ENCODE measurements around the gene ALKAL2. TPM values are rescaled to one million over a fixed set of nuclear protein-coding genes. Genes with fewer than 3 reads are reported as not detected.

Gene ALKAL2
- total and polyA plus RNA-seq, 2 donors, result 6.7 to 14.5 TPM

DNA sequence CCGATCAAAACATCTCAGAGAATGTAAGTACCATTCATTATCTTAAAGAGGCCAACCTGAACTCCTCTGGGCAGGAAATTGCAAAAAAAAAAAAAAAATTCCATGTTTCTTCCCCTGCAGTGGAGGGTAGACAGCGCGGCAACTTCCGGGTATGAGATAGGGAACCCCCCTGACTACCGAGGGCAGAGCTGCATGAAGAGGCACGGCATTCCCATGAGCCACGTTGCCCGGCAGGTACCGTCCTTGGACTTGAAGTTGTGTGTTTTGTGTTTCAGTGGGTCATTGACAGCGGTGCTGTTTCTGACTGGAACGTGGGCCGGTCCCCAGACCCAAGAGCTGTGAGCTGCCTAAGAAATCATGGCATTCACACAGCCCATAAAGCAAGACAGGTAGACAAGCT lies 16.0 kb downstream of the ALKAL2 start:
- 95% methylated on average over 12 of the region's 12 CpGs for WGBS
- H3K4me1 ChIP-seq (ENCODE audit: insufficient read depth), result peaks cover 2% of the 10 kb centered on the region
- DNase-seq (ENCODE audit: extremely low spot score), result no peak
- H3K36me3 ChIP-seq (ENCODE audit: insufficient read depth), result peaks cover 2% of the 10 kb centered on the region
- no peak overlapping the region for H3K27ac ChIP-seq (ENCODE audit: low read depth)
- no peak overlapping the region for H3K4me3 ChIP-seq (ENCODE audit: low read depth, low read length)

DNA sequence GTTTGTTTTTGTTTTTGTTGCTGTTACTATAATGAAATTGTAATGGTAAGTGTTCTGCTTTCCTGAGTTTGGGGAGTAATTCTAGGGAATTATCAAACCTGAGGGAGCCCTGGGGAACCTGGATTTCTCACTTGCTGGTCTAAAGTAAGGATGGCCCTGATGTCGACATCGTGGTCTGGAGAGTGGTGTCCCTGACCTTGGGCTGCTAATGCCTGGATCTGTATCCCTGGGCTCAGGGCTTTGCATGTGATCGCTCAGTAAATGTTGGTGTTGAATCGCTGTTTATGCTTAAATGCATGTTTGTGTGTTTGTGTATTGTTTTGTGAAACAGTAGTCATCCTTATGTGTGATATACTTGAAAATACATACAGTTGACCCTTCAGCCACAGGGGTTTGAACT lies 17.0 kb downstream of the ALKAL2 start:
- no peak for DNase-seq (ENCODE audit: extremely low spot score)
- Histone ChIP-seq H3K27ac (ENCODE audit: low read depth) (no peak overlapping the region), H3K4me3 (ENCODE audit: low read depth, low read length) (no peak overlapping the region), H3K36me3 (ENCODE audit: insufficient read depth) (peaks cover 2% of the 10 kb centered on the region), H3K4me1 (ENCODE audit: insufficient read depth) (peaks cover 2% of the 10 kb centered on the region)
- WGBS, result 96% methylated on average over 4 of the region's 4 CpGs

DNA sequence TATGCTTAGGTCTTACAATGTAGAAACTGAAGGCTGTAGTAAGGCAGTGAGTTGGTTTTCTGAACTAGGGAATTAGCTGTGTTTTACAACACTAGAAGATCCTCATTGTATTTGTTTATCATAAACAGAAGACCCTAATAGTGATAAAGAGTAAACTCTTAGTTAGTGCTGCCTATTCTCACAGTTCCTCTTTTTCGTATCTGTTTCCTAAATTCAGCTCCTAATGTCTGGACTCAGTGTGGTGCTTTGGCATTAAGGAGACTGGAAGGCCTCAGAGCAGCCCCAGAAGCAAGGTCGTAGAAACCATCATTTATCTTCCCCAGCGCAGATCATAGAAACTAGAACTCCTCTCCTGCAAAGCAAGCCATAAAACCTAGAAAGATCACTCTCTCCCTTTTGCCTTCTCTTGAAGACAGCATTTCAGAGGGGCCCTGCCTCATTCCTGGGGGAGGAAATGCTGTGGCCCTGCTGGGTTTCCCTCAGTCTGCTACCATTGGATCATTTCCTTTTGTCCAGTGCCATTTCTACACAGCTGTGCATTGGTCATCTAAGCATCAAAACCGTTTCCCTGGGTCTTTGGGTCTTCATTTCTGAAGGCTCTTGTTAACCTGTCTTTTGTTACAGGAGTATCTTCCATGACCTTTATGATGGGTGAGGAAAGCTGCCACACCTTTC lies 18.4 kb downstream of the ALKAL2 start:
- 71% methylated on average over 4 of the region's 4 CpGs for WGBS
- Histone ChIP-seq H3K4me1 (ENCODE audit: insufficient read depth) (peaks cover 6% of the 10 kb centered on the region), H3K4me3 (ENCODE audit: low read depth, low read length) (no peak overlapping the region), H3K27ac (ENCODE audit: low read depth) (no peak overlapping the region), H3K36me3 (ENCODE audit: insufficient read depth) (no peaks in the 10 kb centered on the region)
- DNase-seq (ENCODE audit: extremely low spot score), result no peak

DNA sequence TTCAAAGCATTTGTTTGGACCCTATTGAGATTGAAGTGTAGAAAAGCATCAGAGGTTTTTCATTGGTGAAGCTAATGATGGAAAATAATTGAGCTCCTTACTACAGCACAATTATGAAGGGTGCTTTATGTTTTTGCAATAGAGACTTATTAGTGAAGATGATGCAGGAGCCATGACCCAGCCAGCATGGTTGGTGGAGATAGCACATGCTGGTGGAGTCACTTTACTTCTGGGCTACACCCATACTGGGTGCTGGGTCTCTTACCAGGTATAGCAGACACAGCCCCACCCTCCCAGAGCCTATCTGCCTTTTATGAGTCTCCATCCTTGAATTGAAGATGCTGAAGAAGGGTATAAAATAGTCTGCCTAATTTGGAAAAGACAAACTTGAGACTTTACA lies 19.6 kb downstream of the ALKAL2 start:
- no peak for DNase-seq (ENCODE audit: extremely low spot score)
- Histone ChIP-seq H3K4me1 (ENCODE audit: insufficient read depth) (peaks cover 6% of the 10 kb centered on the region), H3K36me3 (ENCODE audit: insufficient read depth) (no peaks in the 10 kb centered on the region), H3K27ac (ENCODE audit: low read depth) (no peak overlapping the region), H3K4me3 (ENCODE audit: low read depth, low read length) (no peak overlapping the region)

DNA sequence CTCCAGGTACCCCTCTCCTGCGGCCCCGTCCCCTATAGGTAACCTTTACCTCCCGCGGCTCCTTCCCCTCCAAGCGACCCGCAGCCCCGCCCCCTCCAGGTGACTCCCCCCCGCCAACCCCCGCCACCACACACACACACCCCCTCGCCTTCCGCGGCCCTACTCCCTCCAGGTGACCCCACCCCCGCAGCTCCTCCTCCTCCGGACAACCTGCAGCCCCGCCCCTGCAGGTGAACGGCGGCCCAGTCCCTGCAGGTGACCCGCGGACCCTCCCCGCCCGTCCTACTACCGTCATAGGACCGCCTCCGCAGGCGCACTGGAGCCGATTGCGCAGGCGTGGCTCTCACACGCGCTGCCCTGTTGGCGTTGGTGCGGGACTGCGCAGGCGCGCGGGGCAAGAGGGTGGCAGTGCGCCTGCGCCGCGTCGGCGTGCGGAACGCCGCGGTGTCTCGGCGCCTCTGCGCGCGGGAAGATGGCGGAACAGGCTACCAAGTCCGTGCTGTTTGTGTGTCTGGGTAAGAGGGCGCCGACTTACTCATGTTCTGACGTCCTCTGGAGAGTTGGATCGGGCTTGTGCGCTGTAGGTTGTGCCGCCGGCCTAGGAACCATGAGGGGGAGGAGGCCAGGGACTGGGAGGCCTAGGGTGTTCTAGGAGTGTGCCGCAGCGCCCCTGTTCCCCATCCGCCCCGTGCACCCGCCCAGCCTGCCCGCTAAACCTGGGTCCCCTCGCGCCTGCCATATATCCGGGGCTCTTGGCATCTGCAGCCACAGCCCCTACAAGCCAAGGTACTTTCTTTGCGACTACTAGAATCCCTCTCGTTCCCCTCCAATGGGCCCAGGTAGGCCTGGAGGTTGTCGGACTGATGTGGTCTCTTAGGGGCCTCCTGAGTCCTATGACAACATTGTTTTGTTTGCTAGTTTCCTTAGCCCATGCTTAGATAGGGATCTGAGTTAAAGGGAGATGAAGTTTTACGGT lies 23.1 kb downstream of the ALKAL2 start, which contains the start of gene ACP1:
Gene ACP1, plus strand, starts transcription at position 455 of the 976 bp plus-strand sequence. Its CDS starts 18 bp downstream, at position 473.
- WGBS, result under 1% methylated on average over 73 of the region's 73 CpGs
- DNase-seq (ENCODE audit: extremely low spot score), result peak; percentile 87
- Histone ChIP-seq H3K4me3 (ENCODE audit: low read depth, low read length) (peak within 1 kb of the TSS; percentile 85), H3K4me1 (ENCODE audit: insufficient read depth) (peaks cover 6% of the 10 kb centered on the region), H3K27ac (ENCODE audit: low read depth) (peak within 1 kb of the TSS; percentile 90), H3K36me3 (ENCODE audit: insufficient read depth) (no peaks in the 10 kb centered on the region)

DNA sequence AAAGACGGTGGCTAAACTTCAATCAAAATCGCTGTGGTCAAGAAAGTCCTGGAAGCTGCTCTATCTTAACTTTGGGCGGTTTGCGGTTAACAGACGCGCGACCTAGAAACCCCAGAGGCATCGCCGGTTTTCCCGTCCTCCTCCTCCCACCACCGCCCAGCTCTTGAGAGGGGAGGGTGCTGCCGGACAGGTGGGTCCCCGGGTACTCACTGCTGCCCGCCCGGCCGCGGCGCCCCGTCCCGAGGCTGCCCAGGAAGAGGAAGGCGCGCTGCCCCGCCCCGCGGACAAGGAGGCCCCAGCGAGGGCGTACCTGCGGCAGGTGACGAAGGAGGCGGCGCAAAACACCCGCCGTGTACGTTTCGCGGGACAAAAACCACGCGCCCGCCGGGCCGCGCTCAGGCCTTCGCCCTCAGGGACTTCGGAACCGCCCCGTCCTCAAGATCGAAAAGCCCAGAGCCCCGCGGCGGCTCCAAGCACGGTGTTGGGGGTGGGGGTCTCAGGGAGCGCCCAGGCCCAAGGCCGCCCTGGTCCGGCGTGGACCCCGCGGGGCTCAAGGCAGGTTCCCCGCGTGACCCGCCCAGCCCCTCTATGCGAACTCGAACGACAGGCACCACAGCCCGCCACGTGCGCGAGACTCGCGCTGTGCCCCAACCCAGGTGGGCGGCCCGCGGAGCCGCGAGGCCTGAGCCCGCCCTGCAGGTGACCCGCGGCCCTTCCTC lies 24.0 kb downstream of the ALKAL2 start, which contains the start of gene SH3YL1:
Gene SH3YL1, minus strand, starts transcription at position 259 of the 719 bp plus-strand sequence. Its CDS starts 48 bp downstream, at position 211.
- peak within 1 kb of the TSS; percentile 90 for H3K27ac ChIP-seq (ENCODE audit: low read depth)
- DNase-seq (ENCODE audit: extremely low spot score), result no peak
- no peaks in the 10 kb centered on the region for H3K36me3 ChIP-seq (ENCODE audit: insufficient read depth)
- H3K4me3 ChIP-seq (ENCODE audit: low read depth, low read length), result peak within 1 kb of the TSS; percentile 85
- peaks cover 6% of the 10 kb centered on the region for H3K4me1 ChIP-seq (ENCODE audit: insufficient read depth)
- WGBS, result under 1% methylated on average over 77 of the region's 77 CpGs

DNA sequence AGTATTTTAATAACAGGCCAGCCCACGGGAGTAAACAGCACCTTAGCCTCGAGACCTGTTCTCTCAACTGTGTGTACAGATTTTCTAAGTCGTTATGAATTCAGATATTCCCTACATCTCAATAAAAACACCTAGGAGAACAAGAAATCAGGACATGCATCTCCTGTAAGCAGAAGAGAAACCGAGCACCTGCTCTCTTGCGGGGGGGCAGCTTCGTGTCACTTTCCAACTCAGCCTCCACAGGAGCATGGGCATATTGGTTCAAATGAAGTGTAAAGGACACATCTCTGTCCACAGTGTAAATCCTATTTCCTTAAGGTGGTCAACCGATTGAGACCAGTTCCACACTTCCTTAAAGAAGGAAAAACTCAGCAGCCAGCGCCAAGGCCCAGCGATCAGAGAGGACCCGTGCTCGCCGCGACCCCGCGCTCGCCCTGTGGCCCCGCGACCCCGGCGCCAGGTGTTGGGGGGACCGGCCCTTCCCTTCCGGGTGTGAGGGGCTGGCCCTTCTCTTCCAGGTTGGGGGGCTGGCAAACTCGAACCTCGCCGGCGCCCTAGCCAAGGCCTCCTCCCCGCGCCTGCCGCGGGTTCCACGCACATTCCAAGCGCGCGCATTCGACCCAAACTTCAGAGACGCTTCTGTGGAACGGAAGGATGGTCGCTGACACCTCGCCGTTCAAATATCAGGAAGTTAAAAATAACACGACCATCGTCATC lies 24.7 kb downstream of the ALKAL2 start:
- 30% methylated on average over 42 of the region's 42 CpGs for WGBS
- H3K4me1 ChIP-seq (ENCODE audit: insufficient read depth), result peaks cover 6% of the 10 kb centered on the region
- H3K4me3 ChIP-seq (ENCODE audit: low read depth, low read length), result peak overlapping the region; percentile 85
- DNase-seq (ENCODE audit: extremely low spot score), result no peak
- H3K27ac ChIP-seq (ENCODE audit: low read depth), result peak overlapping the region; percentile 90
- H3K36me3 ChIP-seq (ENCODE audit: insufficient read depth), result no peaks in the 10 kb centered on the region

DNA sequence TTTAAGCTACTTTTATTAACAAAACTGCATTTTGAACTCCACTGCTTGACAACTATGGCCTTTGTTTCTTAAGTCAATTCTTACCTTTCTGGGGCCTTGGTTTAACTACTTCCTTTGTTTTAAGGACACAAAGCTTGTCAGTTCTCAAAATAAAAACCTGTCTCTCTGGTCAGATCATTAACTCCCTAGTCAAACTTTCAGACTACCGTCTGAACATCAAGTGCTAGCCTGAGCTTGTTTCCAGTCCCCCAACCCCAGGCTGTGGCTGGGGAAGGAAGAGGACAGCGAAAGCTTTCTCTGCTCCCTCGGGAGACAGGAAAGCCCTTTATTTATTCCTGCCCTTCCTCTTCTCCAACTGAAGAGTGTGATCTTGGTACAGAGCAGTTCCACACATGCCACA lies 25.8 kb downstream of the ALKAL2 start:
- no peak for DNase-seq (ENCODE audit: extremely low spot score)
- no peaks in the 10 kb centered on the region for H3K36me3 ChIP-seq (ENCODE audit: insufficient read depth)
- H3K4me1 ChIP-seq (ENCODE audit: insufficient read depth), result peaks cover 3% of the 10 kb centered on the region
- peak overlapping the region; percentile 68 for H3K27ac ChIP-seq (ENCODE audit: low read depth)
- 54% methylated on average over 3 of the region's 3 CpGs for WGBS
- H3K4me3 ChIP-seq (ENCODE audit: low read depth, low read length), result no peak overlapping the region

DNA sequence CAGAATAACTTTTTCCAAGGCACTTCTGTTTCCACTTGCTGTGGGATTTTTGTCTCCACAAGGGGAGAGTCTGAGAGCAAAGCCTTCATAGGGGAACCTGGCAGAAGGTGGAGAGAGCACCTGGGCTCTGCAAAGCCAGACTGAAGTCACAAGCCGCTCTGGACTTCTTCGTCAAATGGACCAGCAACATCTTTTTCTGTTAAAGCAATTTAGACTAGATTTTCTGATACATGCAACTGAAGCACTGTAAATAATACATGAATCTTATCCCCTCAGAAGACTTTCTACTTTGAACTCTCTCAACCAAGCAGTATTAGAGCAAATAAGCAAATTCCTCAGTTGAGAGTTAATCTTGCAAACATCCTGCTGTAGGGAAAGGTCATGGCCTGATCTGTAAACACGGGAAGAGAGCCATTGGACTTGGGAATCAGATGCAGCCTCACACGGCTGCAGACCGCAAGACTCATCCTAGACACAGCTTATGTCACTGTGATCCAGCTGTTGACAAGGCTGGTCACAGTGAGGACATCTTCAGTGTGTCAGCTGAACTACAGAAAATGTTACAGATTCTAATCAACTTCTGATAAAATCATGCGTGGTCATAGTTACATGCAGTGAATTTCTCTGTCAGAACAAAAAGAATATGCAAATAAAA lies 27.3 kb downstream of the ALKAL2 start:
- WGBS, result 51% methylated on average over 6 of the region's 6 CpGs
- Histone ChIP-seq H3K4me3 (ENCODE audit: low read depth, low read length) (no peak overlapping the region), H3K36me3 (ENCODE audit: insufficient read depth) (no peaks in the 10 kb centered on the region), H3K27ac (ENCODE audit: low read depth) (no peak overlapping the region), H3K4me1 (ENCODE audit: insufficient read depth) (peaks cover 2% of the 10 kb centered on the region)
- no peak for DNase-seq (ENCODE audit: extremely low spot score)

DNA sequence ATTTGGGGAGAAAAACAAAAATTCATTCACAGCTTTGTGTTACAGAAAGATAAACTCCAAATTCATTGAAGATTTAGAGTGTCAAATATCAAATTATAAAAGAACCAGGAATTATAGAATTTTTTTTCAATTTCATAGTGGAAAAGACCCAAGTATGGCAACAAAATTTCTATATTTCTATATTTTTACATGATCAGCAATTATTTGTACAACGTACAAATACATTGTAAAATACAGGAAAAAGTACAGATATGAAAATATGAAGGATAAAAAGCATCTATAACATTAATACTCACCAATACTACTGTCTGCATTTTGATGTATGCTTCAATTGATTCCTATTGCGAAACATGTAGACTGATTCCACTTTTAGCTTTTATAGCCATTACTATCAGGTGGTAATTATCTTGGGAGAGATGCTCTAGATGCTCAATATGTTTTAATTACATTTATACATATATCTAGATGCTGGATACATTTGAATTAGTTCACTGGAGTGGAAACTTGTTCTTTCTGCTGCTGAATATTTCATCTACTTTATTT lies 28.0 kb downstream of the ALKAL2 start:
- no peak for DNase-seq (ENCODE audit: extremely low spot score)
- 92% methylated on average over 2 of the region's 2 CpGs for WGBS
- Histone ChIP-seq H3K4me3 (ENCODE audit: low read depth, low read length) (no peak overlapping the region), H3K27ac (ENCODE audit: low read depth) (no peak overlapping the region), H3K4me1 (ENCODE audit: insufficient read depth) (no peaks in the 10 kb centered on the region), H3K36me3 (ENCODE audit: insufficient read depth) (no peaks in the 10 kb centered on the region)

DNA sequence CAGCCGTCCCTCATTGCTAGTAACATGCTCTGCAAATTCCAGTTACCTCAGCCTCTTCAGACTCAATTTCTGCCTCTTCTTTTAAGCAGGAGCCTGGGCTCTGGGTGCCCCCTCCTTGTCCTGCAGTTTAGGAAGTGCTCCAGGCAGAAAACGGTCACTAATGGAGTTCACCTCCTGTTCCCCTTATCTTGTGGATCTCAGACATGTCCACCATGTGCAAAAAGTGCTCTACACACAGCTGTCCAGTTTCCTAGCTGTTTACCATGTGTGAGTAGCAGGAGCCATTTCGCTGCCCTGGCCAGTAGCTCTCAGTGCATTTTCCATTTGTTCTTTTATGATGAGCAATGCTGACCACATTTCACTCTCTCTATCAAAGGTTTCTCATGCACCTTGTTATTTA lies 29.0 kb downstream of the ALKAL2 start:
- no peaks in the 10 kb centered on the region for H3K36me3 ChIP-seq (ENCODE audit: insufficient read depth)
- H3K27ac ChIP-seq (ENCODE audit: low read depth), result no peak overlapping the region
- WGBS, result 80% methylated on average over 3 of the region's 3 CpGs

DNA sequence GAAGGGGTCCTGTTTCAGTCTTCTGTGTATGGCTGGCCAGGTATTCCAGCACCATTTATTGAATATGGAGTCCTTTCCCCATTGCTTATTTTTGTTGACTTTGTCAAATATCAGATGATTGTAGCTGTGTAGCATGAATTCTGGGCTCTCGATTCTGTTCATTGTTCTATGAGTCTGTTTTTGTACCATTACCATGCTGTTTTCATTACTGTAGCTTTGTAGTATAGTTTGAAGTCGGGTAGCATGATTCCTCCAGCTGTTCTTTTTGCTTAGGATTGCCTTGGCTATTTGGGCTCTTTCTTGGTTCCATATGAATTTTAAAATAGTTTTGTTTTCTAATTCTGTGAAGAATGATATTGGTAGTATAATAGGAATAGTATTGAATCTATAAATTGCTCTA lies 30.0 kb downstream of the ALKAL2 start:
- Histone ChIP-seq H3K36me3 (ENCODE audit: insufficient read depth) (no peaks in the 10 kb centered on the region), H3K27ac (ENCODE audit: low read depth) (no peak overlapping the region), H3K4me3 (ENCODE audit: low read depth, low read length) (no peak overlapping the region), H3K4me1 (ENCODE audit: insufficient read depth) (no peaks in the 10 kb centered on the region)
- WGBS, result 97% methylated on average over 2 of the region's 2 CpGs
- no peak for DNase-seq (ENCODE audit: extremely low spot score)

More for the DNA sequence above, 29.0 kb downstream of the ALKAL2 start:
- no peak overlapping the region for H3K4me3 ChIP-seq (ENCODE audit: low read depth, low read length)
- DNase-seq (ENCODE audit: extremely low spot score), result no peak
- H3K4me1 ChIP-seq (ENCODE audit: insufficient read depth), result no peaks in the 10 kb centered on the region
